ENCODE results near the gene COG2.

- TF ChIP-seq CTCF (IDR thresholded peaks at IDR 0.05 in 4 of 5, conservative IDR thresholded peaks at IDR 0.05 in 1 of 5): no peak
- TF ChIP-seq POLR2A (IDR thresholded peaks at IDR 0.05): no peak
Measured at GRCh38 chr1:230668227-230668626, 25.9 kb downstream of the COG2 start.

All from gastrocnemius medialis (tissue), 4 donors.